Activated naive CD4-positive, alpha-beta T cell treated with anti-CD3 and anti-CD28 coated beads, Interleukin-2, amount 50 U/mL, for 72 hours (primary cell): ENCODE data around the gene SMIM13. TPM values are rescaled to one million over a fixed set of nuclear protein-coding genes. Genes with fewer than 3 reads are reported as not detected.

Experiments used
- ATAC-seq, 2 donors: fragments of 150-1000 bp; cut with Tn5 transposase; 2 replicates each; pipeline ENCODE4 v1.10.0; 2021; ENCODE audit warnings: mild to moderate bottlenecking in 2 of 2, moderate library complexity in 2 of 2
- DNase-seq, 2 donors: peaks; one replicate each; pipeline ENCODE4 v3.0.0; 2021 to 2022; ENCODE audit warnings: low spot score in 2 of 2
- H3K27ac Mint-ChIP-seq, 2 donors: one replicate each; pipeline ENCODE4 v1.8.0; 2022; ENCODE audit warnings: mild to moderate bottlenecking in 2 of 2, mixed read lengths in 2 of 2
- H3K36me3 Mint-ChIP-seq, 2 donors: one replicate each; pipeline ENCODE4 v1.8.0; 2022; ENCODE audit warnings: mixed read lengths in 2 of 2
- H3K9me3 Mint-ChIP-seq, 2 donors: one replicate each; pipeline ENCODE4 v1.8.0; 2022; ENCODE audit warnings: mixed read lengths in 2 of 2
- total RNA-seq, 2 donors: library from RNA; stranded (reverse); gene quantifications; one replicate each; pipeline ENCODE4 v1.2.3, GENCODE V29; 2022

The SMIM13 gene
- total RNA-seq, 2 donors from 2014 or later: 6.3 to 6.4 TPM

- ATAC-seq: no peak
- no peak for DNase-seq
- H3K27ac Mint-ChIP-seq: peak overlapping the region in 1 of 2 donors; percentile 41
- H3K36me3 Mint-ChIP-seq: peaks cover 26 to 46% of the 10 kb centered on the region in 2 donors
- H3K9me3 Mint-ChIP-seq: peaks cover 5% of the 10 kb centered on the region in 2 donors
These were observed 91.7 kb downstream of the SMIM13 start for GRCh38 chr6:11185204-11185842.

- ATAC-seq (no peak), DNase-seq (no peak)
- Mint-ChIP-seq H3K9me3 (no peaks in the 10 kb centered on the region), H3K27ac (no peak overlapping the region), H3K36me3 (peaks cover 31 to 50% of the 10 kb centered on the region in 2 donors)
These were observed 93.7 kb downstream of the SMIM13 start for GRCh38 chr6:11187301-11187700.

Other genes with a start within 250 kb of the SMIM13 start
- not detected for gene GCM2, start 211.8 kb upstream of the SMIM13 start, total RNA-seq
- under 1 TPM; 0.39 to 0.71 TPM for gene SYCP2L, start 206.8 kb upstream of the SMIM13 start, total RNA-seq
- not detected for gene ELOVL2, start 49.5 kb upstream of the SMIM13 start, total RNA-seq
- not detected for gene ERVFRD-1, start 17.9 kb downstream of the SMIM13 start, total RNA-seq
- 10 to 100 TPM; 11.0 to 24.4 TPM for gene NEDD9, start 138.8 kb downstream of the SMIM13 start, total RNA-seq